GM23338 (cell line): Measurements from ENCODE around the gene MPP4.

Experiments
- CTCF ChIP-seq, 2 experiments: fragments of 200-600 bp in 1 of 2; sonication (generic) in 1 of 2; conservative IDR thresholded peaks; 2 replicates each; pipeline versions ENCODE4 v1.5.1 to v1.6.1; 2016 to 2017; ENCODE audit warnings: antibody characterized with exemption in 2 of 2, low read depth in 2 of 2, mild to moderate bottlenecking in 2 of 2, moderate library complexity in 1 of 2
- POLR2AphosphoS5 ChIP-seq: IDR thresholded peaks from 2 replicates; pipeline ENCODE4 v1.6.1; 2016; ENCODE audit warnings: antibody characterized with exemption, low read depth

- TF ChIP-seq CTCF (conservative IDR thresholded peaks at IDR 0.05; ENCODE audit: low read depth in 2 of 2) (no peak), POLR2AphosphoS5 (no peak)
Observed at GRCh38 chr2:201698588-201699226, at the start of gene MPP4.
